Activated CD4-positive, CD25-positive, alpha-beta regulatory T cell (primary cell): ENCODE data around the gene PFAS.
"Not testable (repeated sequence)": the region's sequence is repeated elsewhere in the genome, so short reads cannot be mapped to it uniquely, and the experiment has no call there.

Experiments used
- DNase-seq, 4 experiments: peaks; one replicate each; lab custom pipeline; 2025; lab: John Stamatoyannopoulos, UW

The PFAS gene

GRCh38 chr17:8227238-8227581 lies 21.9 kb upstream of the PFAS start:
- DNase-seq: no peak

- DNase-seq: no peak
Observed at GRCh38 chr17:8231701-8232100, 17.4 kb upstream of the PFAS start.

GRCh38 chr17:8234361-8235270 lies 14.5 kb upstream of the PFAS start:
- no peak for DNase-seq

GRCh38 chr17:8235676-8236075 lies 13.4 kb upstream of the PFAS start:
- no peak for DNase-seq

GRCh38 chr17:8237175-8237574 lies 11.9 kb upstream of the PFAS start:
- no peak for DNase-seq

- no peak for DNase-seq
Observed at GRCh38 chr17:8237886-8238285, 11.2 kb upstream of the PFAS start.

- DNase-seq: no peak
Observed at GRCh38 chr17:8243827-8244226, 5.3 kb upstream of the PFAS start.

GRCh38 chr17:8244768-8245167 lies 4.3 kb upstream of the PFAS start:
- no peak for DNase-seq

- no peak for DNase-seq
Observed at GRCh38 chr17:8249621-8250500, 772 bp downstream of the PFAS start.

GRCh38 chr17:8251411-8251810 lies 2.3 kb downstream of the PFAS start:
- DNase-seq: not testable (repeated sequence)

- DNase-seq: no peak
Observed at GRCh38 chr17:8253801-8254200, 4.7 kb downstream of the PFAS start.

GRCh38 chr17:8254881-8255280 lies 5.8 kb downstream of the PFAS start:
- no peak for DNase-seq

- DNase-seq: no peak
Observed at GRCh38 chr17:8255499-8255898, 6.4 kb downstream of the PFAS start.

- no peak for DNase-seq
Observed at GRCh38 chr17:8256291-8256690, 7.2 kb downstream of the PFAS start.

- no peak for DNase-seq
Observed at GRCh38 chr17:8256691-8257090, 7.6 kb downstream of the PFAS start.

- DNase-seq: no peak
Observed at GRCh38 chr17:8257801-8258200, 8.7 kb downstream of the PFAS start.

- DNase-seq: no peak
Observed at GRCh38 chr17:8264320-8264719, 15.2 kb downstream of the PFAS start.

- no peak for DNase-seq
Observed at GRCh38 chr17:8264836-8265542, 15.9 kb downstream of the PFAS start.

GRCh38 chr17:8266648-8267479 lies 17.8 kb downstream of the PFAS start:
- no peak for DNase-seq

- DNase-seq: no peak
Observed at GRCh38 chr17:8267480-8268147, 18.5 kb downstream of the PFAS start.
